ENCODE measurements around the gene CKAP5.

CKAP5 gene

GRCh38 chr11:46845740-46846509 is at the start of gene CKAP5:
Gene CKAP5, minus strand, starts transcription at chr11:46846280. Its CDS starts 25,049 bp downstream, at chr11:46821231.
- Mint-ChIP-seq H3K27ac (ENCODE audit: low read depth) (peak within 1 kb of the TSS; percentile 96), H3K4me1 (peaks cover 39% of the 10 kb centered on the region), H3K36me3 (ENCODE audit: insufficient read depth) (peaks cover 9% of the 10 kb centered on the region), H3K27me3 (no peaks in the 10 kb centered on the region), H3K4me3 (peak within 1 kb of the TSS; percentile 99), H3K9me3 (no peaks in the 10 kb centered on the region)
- DNase-seq (ENCODE audit: low spot score in 2 of 2) = peak; percentile 73
- ATAC-seq (replicated peaks; ENCODE audit: extremely low read depth, poor library complexity, severe bottlenecking) = peak; percentile 92

GRCh38 chr11:46895821-46896220 is 49.7 kb upstream of the CKAP5 start:
- H3K36me3 Mint-ChIP-seq (ENCODE audit: insufficient read depth) = no peaks in the 10 kb centered on the region
- no peaks in the 10 kb centered on the region for H3K9me3 Mint-ChIP-seq
- ATAC-seq (replicated peaks; ENCODE audit: extremely low read depth, poor library complexity, severe bottlenecking) (no peak), DNase-seq (ENCODE audit: low spot score in 2 of 2) (no peak)
- H3K27me3 Mint-ChIP-seq = no peaks in the 10 kb centered on the region
- no peak overlapping the region for H3K27ac Mint-ChIP-seq (ENCODE audit: low read depth)
- no peak overlapping the region for H3K4me3 Mint-ChIP-seq
- H3K4me1 Mint-ChIP-seq = no peaks in the 10 kb centered on the region

GRCh38 chr11:46894961-46895360 is 48.9 kb upstream of the CKAP5 start:
- Mint-ChIP-seq H3K27ac (ENCODE audit: low read depth) (no peak overlapping the region), H3K9me3 (no peaks in the 10 kb centered on the region), H3K36me3 (ENCODE audit: insufficient read depth) (no peaks in the 10 kb centered on the region), H3K4me3 (no peak overlapping the region), H3K27me3 (no peaks in the 10 kb centered on the region), H3K4me1 (no peaks in the 10 kb centered on the region)
- DNase-seq (ENCODE audit: low spot score in 2 of 2) (no peak), ATAC-seq (replicated peaks; ENCODE audit: extremely low read depth, poor library complexity, severe bottlenecking) (no peak)

- Mint-ChIP-seq H3K4me1 (no peaks in the 10 kb centered on the region), H3K36me3 (ENCODE audit: insufficient read depth) (no peaks in the 10 kb centered on the region), H3K27ac (ENCODE audit: low read depth) (no peak overlapping the region), H3K9me3 (no peaks in the 10 kb centered on the region), H3K27me3 (peaks cover 2% of the 10 kb centered on the region), H3K4me3 (no peak overlapping the region)
- no peak for DNase-seq (ENCODE audit: low spot score in 2 of 2)
- ATAC-seq (replicated peaks; ENCODE audit: extremely low read depth, poor library complexity, severe bottlenecking) = no peak
Observed at GRCh38 chr11:46894506-46894905, 48.4 kb upstream of the CKAP5 start.

- H3K4me3 Mint-ChIP-seq = no peak overlapping the region
- no peaks in the 10 kb centered on the region for H3K36me3 Mint-ChIP-seq (ENCODE audit: insufficient read depth)
- peaks cover 8% of the 10 kb centered on the region for H3K27me3 Mint-ChIP-seq
- ATAC-seq (replicated peaks; ENCODE audit: extremely low read depth, poor library complexity, severe bottlenecking) (no peak), DNase-seq (ENCODE audit: low spot score in 2 of 2) (no peak)
- H3K9me3 Mint-ChIP-seq = no peaks in the 10 kb centered on the region
- no peaks in the 10 kb centered on the region for H3K4me1 Mint-ChIP-seq
- H3K27ac Mint-ChIP-seq (ENCODE audit: low read depth) = no peak overlapping the region
Observed at GRCh38 chr11:46892838-46893237, 46.8 kb upstream of the CKAP5 start.

GRCh38 chr11:46892109-46892508 is 46.0 kb upstream of the CKAP5 start:
- Mint-ChIP-seq H3K27me3 (peaks cover 8% of the 10 kb centered on the region), H3K4me3 (no peak overlapping the region), H3K9me3 (no peaks in the 10 kb centered on the region), H3K36me3 (ENCODE audit: insufficient read depth) (no peaks in the 10 kb centered on the region), H3K4me1 (no peaks in the 10 kb centered on the region), H3K27ac (ENCODE audit: low read depth) (no peak overlapping the region)
- no peak for DNase-seq (ENCODE audit: low spot score in 2 of 2)
- no peak for ATAC-seq (replicated peaks; ENCODE audit: extremely low read depth, poor library complexity, severe bottlenecking)

- H3K36me3 Mint-ChIP-seq (ENCODE audit: insufficient read depth) = no peaks in the 10 kb centered on the region
- H3K27me3 Mint-ChIP-seq = peaks cover 8% of the 10 kb centered on the region
- no peaks in the 10 kb centered on the region for H3K4me1 Mint-ChIP-seq
- no peaks in the 10 kb centered on the region for H3K9me3 Mint-ChIP-seq
- H3K4me3 Mint-ChIP-seq = no peak overlapping the region
- no peak for DNase-seq (ENCODE audit: low spot score in 2 of 2)
- no peak overlapping the region for H3K27ac Mint-ChIP-seq (ENCODE audit: low read depth)
- ATAC-seq (replicated peaks; ENCODE audit: extremely low read depth, poor library complexity, severe bottlenecking) = no peak
Observed at GRCh38 chr11:46890665-46891064, 44.6 kb upstream of the CKAP5 start.

- no peaks in the 10 kb centered on the region for H3K9me3 Mint-ChIP-seq
Observed at GRCh38 chr11:46889689-46890475, 43.8 kb upstream of the CKAP5 start.

GRCh38 chr11:46889251-46889650 is 43.2 kb upstream of the CKAP5 start:
- H3K27ac Mint-ChIP-seq (ENCODE audit: low read depth) = no peak overlapping the region
- ATAC-seq (replicated peaks; ENCODE audit: extremely low read depth, poor library complexity, severe bottlenecking) (no peak), DNase-seq (ENCODE audit: low spot score in 2 of 2) (no peak)
- H3K4me3 Mint-ChIP-seq = no peak overlapping the region
- H3K4me1 Mint-ChIP-seq = no peaks in the 10 kb centered on the region
- no peaks in the 10 kb centered on the region for H3K9me3 Mint-ChIP-seq
- peaks cover 8% of the 10 kb centered on the region for H3K27me3 Mint-ChIP-seq
- H3K36me3 Mint-ChIP-seq (ENCODE audit: insufficient read depth) = no peaks in the 10 kb centered on the region

More at GRCh38 chr11:46889689-46890475, 43.8 kb upstream of the CKAP5 start:
- DNase-seq (ENCODE audit: low spot score in 2 of 2) (peak; percentile 58 to 66), ATAC-seq (replicated peaks; ENCODE audit: extremely low read depth, poor library complexity, severe bottlenecking) (peak; percentile 73)
- no peaks in the 10 kb centered on the region for H3K4me1 Mint-ChIP-seq
- H3K4me3 Mint-ChIP-seq = no peak overlapping the region
- H3K27ac Mint-ChIP-seq (ENCODE audit: low read depth) = no peak overlapping the region
- no peaks in the 10 kb centered on the region for H3K36me3 Mint-ChIP-seq (ENCODE audit: insufficient read depth)
- peaks cover 8% of the 10 kb centered on the region for H3K27me3 Mint-ChIP-seq

GRCh38 chr11:46888636-46889035 is 42.6 kb upstream of the CKAP5 start:
- H3K27ac Mint-ChIP-seq (ENCODE audit: low read depth) = no peak overlapping the region
- no peaks in the 10 kb centered on the region for H3K9me3 Mint-ChIP-seq
- no peaks in the 10 kb centered on the region for H3K36me3 Mint-ChIP-seq (ENCODE audit: insufficient read depth)
- peaks cover 13% of the 10 kb centered on the region for H3K27me3 Mint-ChIP-seq
- H3K4me3 Mint-ChIP-seq = no peak overlapping the region
- no peak for ATAC-seq (replicated peaks; ENCODE audit: extremely low read depth, poor library complexity, severe bottlenecking)
- no peaks in the 10 kb centered on the region for H3K4me1 Mint-ChIP-seq
- no peak for DNase-seq (ENCODE audit: low spot score in 2 of 2)

- Mint-ChIP-seq H3K9me3 (no peaks in the 10 kb centered on the region), H3K27ac (ENCODE audit: low read depth) (no peak overlapping the region), H3K4me1 (no peaks in the 10 kb centered on the region), H3K4me3 (no peak overlapping the region), H3K27me3 (peaks cover 32% of the 10 kb centered on the region), H3K36me3 (ENCODE audit: insufficient read depth) (no peaks in the 10 kb centered on the region)
- DNase-seq (ENCODE audit: low spot score in 2 of 2) (no peak), ATAC-seq (replicated peaks; ENCODE audit: extremely low read depth, poor library complexity, severe bottlenecking) (no peak)
Observed at GRCh38 chr11:46886211-46886610, 40.1 kb upstream of the CKAP5 start.

- Mint-ChIP-seq H3K36me3 (ENCODE audit: insufficient read depth) (no peaks in the 10 kb centered on the region), H3K27me3 (peaks cover 34% of the 10 kb centered on the region), H3K9me3 (no peaks in the 10 kb centered on the region), H3K4me1 (no peaks in the 10 kb centered on the region), H3K27ac (ENCODE audit: low read depth) (no peak overlapping the region), H3K4me3 (no peak overlapping the region)
- no peak for DNase-seq (ENCODE audit: low spot score in 2 of 2)
- ATAC-seq (replicated peaks; ENCODE audit: extremely low read depth, poor library complexity, severe bottlenecking) = no peak
Observed at GRCh38 chr11:46879056-46879585, 33.0 kb upstream of the CKAP5 start.

- Mint-ChIP-seq H3K36me3 (ENCODE audit: insufficient read depth) (peaks cover 1% of the 10 kb centered on the region), H3K9me3 (no peaks in the 10 kb centered on the region), H3K4me1 (no peaks in the 10 kb centered on the region), H3K4me3 (no peak overlapping the region), H3K27ac (ENCODE audit: low read depth) (no peak overlapping the region), H3K27me3 (peaks cover 29% of the 10 kb centered on the region)
- no peak for ATAC-seq (replicated peaks; ENCODE audit: extremely low read depth, poor library complexity, severe bottlenecking)
- DNase-seq (ENCODE audit: low spot score in 2 of 2) = no peak
Observed at GRCh38 chr11:46877580-46877979, 31.5 kb upstream of the CKAP5 start.

Measured in central memory CD8-positive, alpha-beta T cell (primary cell).